WI38 (cell line): ENCODE data around the gene PPP4C.

ENCODE experiments used
- H3K4me3 ChIP-seq: 2 replicates; pipeline ENCODE4 v1.5.1; 2011; ENCODE audit warnings: low read depth, mild to moderate bottlenecking, control low read depth, low read length
- TF ChIP-seq, protein P1 (sequence below): IDR thresholded peaks from 2 replicates; pipeline ENCODE4 v1.5.1; 2012; ENCODE audit warnings: low read depth, mild to moderate bottlenecking, control low read depth, low read length

Gene PPP4C

GRCh38 chr16:30060836-30061554, 14.8 kb upstream of the PPP4C start:
- no peak overlapping the region for H3K4me3 ChIP-seq
- TF ChIP-seq, protein P1, sequence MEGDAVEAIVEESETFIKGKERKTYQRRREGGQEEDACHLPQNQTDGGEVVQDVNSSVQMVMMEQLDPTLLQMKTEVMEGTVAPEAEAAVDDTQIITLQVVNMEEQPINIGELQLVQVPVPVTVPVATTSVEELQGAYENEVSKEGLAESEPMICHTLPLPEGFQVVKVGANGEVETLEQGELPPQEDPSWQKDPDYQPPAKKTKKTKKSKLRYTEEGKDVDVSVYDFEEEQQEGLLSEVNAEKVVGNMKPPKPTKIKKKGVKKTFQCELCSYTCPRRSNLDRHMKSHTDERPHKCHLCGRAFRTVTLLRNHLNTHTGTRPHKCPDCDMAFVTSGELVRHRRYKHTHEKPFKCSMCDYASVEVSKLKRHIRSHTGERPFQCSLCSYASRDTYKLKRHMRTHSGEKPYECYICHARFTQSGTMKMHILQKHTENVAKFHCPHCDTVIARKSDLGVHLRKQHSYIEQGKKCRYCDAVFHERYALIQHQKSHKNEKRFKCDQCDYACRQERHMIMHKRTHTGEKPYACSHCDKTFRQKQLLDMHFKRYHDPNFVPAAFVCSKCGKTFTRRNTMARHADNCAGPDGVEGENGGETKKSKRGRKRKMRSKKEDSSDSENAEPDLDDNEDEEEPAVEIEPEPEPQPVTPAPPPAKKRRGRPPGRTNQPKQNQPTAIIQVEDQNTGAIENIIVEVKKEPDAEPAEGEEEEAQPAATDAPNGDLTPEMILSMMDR = no peak

DNA sequence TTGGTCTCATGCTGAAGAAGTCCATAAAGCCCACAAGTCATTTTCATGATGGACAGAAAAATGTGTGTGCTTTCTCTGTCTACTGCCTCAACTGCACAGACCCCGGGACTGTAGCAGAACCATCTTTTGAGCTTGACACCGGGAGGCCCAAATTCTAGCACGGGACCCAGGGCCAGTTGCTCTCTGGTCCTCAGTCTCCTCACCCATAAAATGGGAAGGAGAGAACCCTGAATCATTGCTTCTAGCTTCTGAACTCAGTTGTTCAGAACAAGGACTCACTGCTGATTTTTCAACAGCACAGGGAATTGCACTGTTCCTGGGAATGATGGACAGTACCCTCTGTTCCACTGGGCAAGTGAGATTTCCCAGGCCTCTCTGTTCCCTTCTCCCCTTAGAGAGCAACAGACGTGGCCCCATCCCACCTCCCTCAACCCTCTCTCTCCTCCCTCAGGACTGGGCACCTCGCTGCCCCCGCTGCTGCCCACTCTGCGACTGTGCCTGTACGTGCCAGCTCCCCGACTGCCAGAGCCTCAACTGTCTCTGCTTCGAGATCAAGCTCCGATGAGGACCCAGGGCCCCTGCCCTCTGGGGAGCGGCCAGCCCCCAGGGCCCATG, 12.4 kb upstream of the PPP4C start:
- H3K4me3 ChIP-seq = peak overlapping the region; percentile 61; the same call in 1 of the 2 replicates
- TF ChIP-seq, protein P1 = no peak

DNA sequence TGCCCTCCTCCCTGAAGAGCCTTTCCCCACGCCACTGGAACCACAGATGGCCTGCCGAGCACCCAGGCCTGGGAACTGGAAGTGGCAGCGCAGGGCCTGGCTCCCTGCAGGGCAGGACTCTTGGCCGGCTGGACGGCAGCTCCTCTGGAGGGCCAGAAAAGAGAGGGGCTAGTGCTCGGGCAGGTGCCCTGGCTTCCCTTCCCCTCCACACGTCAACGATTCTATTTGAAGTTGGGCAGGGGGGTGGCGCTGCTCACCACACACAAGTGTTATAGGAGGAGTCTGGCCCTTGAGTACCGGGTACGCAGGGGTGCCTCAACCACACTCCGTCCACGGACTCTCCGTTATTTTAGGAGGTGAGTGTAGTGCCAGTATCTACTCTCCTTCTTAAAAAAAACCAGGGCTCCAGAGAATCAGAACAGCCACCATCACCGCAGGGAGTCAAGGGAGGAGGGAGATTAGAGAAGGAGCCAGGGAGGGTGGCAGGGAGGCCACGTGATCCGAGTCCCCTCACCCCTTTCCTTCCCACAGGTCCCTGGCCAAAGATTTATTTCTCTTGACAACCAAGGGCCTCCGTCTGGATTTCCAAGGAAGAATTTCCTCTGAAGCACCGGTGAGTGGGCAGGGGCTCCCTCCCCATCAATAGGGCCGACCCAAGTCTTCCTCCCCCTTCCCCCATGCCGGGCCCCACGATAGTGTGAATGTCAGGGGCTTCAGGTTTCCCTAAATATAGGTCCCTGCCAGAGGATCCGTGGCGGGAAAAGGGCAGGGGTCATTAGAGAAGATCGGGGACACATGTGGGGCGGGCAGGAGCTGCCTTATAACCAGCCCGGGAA, 11.7 kb upstream of the PPP4C start:
- TF ChIP-seq, protein P1 = no peak
- peak overlapping the region; percentile 61 for H3K4me3 ChIP-seq

DNA sequence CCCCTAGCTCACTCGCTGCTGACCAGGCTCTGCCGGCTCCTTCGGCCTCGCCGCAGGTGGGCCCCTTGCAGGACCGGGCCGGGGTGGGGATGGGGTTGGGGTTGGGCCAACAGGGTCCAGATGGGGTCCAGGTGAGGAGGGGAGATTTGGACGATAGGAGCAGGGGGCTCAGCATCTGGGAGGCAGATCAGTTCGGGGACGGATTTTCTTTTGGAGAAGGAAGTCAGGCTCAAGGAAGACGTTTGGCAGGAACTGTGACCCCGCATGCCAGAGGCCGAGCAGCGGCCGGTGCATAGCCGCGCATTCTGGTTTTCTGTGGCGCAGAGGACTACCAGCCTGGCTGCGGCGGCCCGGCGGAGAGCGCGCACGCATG, 11.1 kb upstream of the PPP4C start:
- peak overlapping the region; percentile 61 for H3K4me3 ChIP-seq
- TF ChIP-seq, protein P1 = no peak

DNA sequence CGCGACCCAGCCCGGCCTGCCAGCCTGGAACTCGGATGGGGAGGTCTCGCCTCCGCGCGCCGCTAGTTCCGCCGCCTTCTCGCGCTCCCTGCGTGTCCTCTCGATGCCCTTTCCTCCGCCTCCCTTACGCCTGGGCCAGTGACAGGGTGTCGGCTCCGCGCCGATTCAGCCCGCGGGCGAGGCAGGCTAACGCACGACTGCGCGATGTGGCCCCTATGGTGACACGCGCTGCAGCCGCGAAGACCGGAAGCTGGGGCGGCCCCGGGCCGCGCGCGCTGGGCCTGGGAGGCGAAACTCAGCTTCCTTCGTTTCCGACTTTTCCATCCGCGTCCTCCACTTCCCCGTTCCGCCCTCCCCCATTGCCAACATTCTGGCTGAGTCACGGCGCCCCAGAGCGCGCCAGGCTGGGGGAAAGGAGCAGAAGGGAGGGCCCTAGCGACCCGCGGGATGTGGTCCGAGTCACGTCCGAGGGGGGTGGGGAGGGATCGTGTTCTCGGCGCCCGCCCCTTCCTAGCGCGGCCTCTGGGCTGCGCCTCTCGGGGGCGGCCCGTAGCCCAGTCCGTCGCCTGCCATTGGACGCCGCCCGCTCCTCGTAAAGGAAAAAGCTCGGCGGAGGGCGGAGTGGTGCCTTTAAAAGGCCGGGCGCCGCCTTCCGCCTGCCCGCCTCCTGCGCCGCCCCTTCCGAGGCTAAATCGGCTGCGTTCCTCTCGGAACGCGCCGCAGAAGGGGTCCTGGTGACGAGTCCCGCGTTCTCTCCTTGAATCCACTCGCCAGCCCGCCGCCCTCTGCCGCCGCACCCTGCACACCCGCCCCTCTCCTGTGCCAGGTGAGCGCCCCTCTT, 10.5 kb upstream of the PPP4C start, which contains the start of gene ALDOA:
Gene ALDOA (plus strand): TSS at position 659 of the 841 bp plus-strand sequence. CDS start 1,138 bp downstream, outside the sequence.
- TF ChIP-seq, protein P1 = no peak
- H3K4me3 ChIP-seq = peak within 1 kb of the TSS; percentile 99

- TF ChIP-seq, protein P1 = no peak
- H3K4me3 ChIP-seq = peak overlapping the region; percentile 99
Measured at GRCh38 chr16:30065943-30066760, 9.6 kb upstream of the PPP4C start.
